Measurements from ENCODE around the gene PIK3R5.

The PIK3R5 gene

DNA sequence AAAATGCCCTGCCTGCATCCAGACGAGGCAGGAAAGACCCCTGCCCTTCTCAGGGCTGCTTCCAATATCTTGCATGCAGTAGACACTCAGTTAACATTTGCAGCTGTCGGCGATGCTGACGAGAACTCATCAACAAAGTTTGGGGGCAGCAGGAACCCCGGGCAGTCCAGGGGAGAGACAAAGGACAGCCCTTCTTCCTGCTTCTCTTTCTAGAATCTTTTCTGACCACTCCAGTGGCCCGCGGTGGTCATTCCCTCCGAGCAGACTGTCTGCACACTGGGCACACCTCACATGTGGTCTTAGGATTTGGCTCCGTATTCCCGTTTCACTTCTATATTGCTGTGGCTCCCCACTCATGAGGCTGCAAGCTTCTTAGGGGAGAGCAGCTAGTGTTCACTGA, 135.4 kb downstream of the PIK3R5 start:
- no peak for DNase-seq (ENCODE audit: low read depth)
- TF ChIP-seq CTCF (conservative IDR thresholded peaks at IDR 0.05; ENCODE audit: low read length) = no peak
- H3K4me3 ChIP-seq (ENCODE audit: low read length) = no peak overlapping the region

DNA sequence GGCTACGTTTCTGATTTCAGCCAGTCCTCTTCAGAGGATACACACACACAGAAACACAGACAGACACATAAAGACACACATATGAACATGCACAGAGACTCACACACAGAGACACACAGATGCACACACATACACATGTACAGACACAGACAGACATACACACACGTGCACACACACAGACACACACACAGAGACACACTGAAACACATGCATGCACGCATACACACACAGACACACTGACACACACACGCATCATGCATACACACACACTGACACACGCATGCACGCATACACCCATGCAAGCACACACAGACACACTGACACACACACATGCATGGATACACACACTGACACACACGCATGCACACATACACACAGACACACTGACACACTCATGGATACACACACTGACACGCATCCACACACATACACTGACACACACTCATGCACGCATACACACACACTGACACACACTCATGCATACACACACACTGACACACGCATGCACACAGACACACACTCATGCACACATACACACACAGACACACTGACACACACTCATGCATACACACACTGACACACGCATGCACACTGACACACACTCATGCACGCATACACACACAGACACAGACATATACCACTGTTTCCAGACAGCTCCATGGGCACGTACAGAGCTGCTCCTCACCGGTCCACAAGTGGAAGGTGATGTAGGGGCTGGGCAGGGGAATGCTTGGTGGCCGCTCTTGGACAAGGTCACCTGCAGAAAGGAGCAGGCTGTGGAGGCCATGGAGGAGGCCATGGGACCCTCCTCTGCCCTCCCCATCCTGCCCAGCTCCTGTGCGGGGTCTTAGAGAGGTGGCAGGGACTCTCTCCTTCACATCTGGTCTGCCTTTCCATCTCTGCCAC, 136.2 kb downstream of the PIK3R5 start:
- no peak for DNase-seq (ENCODE audit: low read depth)
- H3K4me3 ChIP-seq (ENCODE audit: low read length) = no peak overlapping the region
- TF ChIP-seq CTCF (conservative IDR thresholded peaks at IDR 0.05; ENCODE audit: low read length) = no peak

Measured in AG10803 (cell line).